ENCODE data around the gene ENTR1.

Gene ENTR1

GRCh38 chr9:136377341-136378169, 32.9 kb downstream of the ENTR1 start:
- no peak for DNase-seq (ENCODE audit: low read depth in 2 of 2)

GRCh38 chr9:136376457-136376856, 34.0 kb downstream of the ENTR1 start:
- DNase-seq (ENCODE audit: low read depth in 2 of 2), result no peak

GRCh38 chr9:136375096-136375495, 35.3 kb downstream of the ENTR1 start:
- no peak for DNase-seq (ENCODE audit: low read depth in 2 of 2)

- no peak for DNase-seq (ENCODE audit: low read depth in 2 of 2)
Measured at GRCh38 chr9:136374183-136374575, 36.2 kb downstream of the ENTR1 start.

GRCh38 chr9:136373300-136374182, 36.9 kb downstream of the ENTR1 start, which contains the start of gene CARD9:
Gene CARD9, minus strand, starts transcription at chr9:136373669. Its CDS starts 1,591 bp downstream, at chr9:136372078.
- DNase-seq (ENCODE audit: low read depth in 2 of 2), result no peak

GRCh38 chr9:136372561-136373299, 37.7 kb downstream of the ENTR1 start:
- no peak for DNase-seq (ENCODE audit: low read depth in 2 of 2)

- no peak for DNase-seq (ENCODE audit: low read depth in 2 of 2)
Measured at GRCh38 chr9:136372006-136372405, 38.4 kb downstream of the ENTR1 start.

GRCh38 chr9:136371533-136371880, 38.9 kb downstream of the ENTR1 start:
- DNase-seq (ENCODE audit: low read depth in 2 of 2), result no peak

GRCh38 chr9:136370687-136371532, 39.5 kb downstream of the ENTR1 start:
- no peak for DNase-seq (ENCODE audit: low read depth in 2 of 2)

GRCh38 chr9:136370037-136370436, 40.4 kb downstream of the ENTR1 start:
- no peak for DNase-seq (ENCODE audit: low read depth in 2 of 2)

GRCh38 chr9:136368190-136368589, 42.2 kb downstream of the ENTR1 start:
- DNase-seq (ENCODE audit: low read depth in 2 of 2), result no peak

GRCh38 chr9:136367296-136368145, 42.9 kb downstream of the ENTR1 start:
- no peak for DNase-seq (ENCODE audit: low read depth in 2 of 2)

- no peak for DNase-seq (ENCODE audit: low read depth in 2 of 2)
Measured at GRCh38 chr9:136366826-136367225, 43.6 kb downstream of the ENTR1 start.

GRCh38 chr9:136365775-136366222, 44.6 kb downstream of the ENTR1 start:
- DNase-seq (ENCODE audit: low read depth in 2 of 2), result no peak

GRCh38 chr9:136364942-136365774, 45.3 kb downstream of the ENTR1 start:
- DNase-seq (ENCODE audit: low read depth in 2 of 2), result no peak

- DNase-seq (ENCODE audit: low read depth in 2 of 2), result no peak
Measured at GRCh38 chr9:136363949-136364748, 46.3 kb downstream of the ENTR1 start.

GRCh38 chr9:136363106-136363948, 47.1 kb downstream of the ENTR1 start, which contains the start of gene DNLZ:
Gene DNLZ, minus strand, starts transcription at chr9:136363744. Its CDS starts 30 bp downstream, at chr9:136363714.
- peak; percentile 97 for DNase-seq (ENCODE audit: low read depth in 2 of 2)
